Endometrial microvascular endothelial cells (primary cell): Measurements from ENCODE around the gene SSMEM1. TPM values are rescaled to one million over a fixed set of nuclear protein-coding genes. Genes with fewer than 3 reads are reported as not detected.
"Not testable (repeated sequence)": the region's sequence is repeated elsewhere in the genome, so short reads cannot be mapped to it uniquely, and the experiment has no call there.

Experiments used
- in situ Hi-C: cut with HindIII; loops from 2 replicates; pipeline ENCODE4 v1.10.0; 2017; ENCODE audit warnings: low sequenced_read_pairs, low pct_unique_long_range_greater_than_20kb; ENCODE audit errors: inconsistent ontology term
- total RNA-seq: library from RNA; depleted of rRNA; stranded (reverse); fragments of >200 nt; gene quantifications from one replicate; pipeline ENCODE4 v1.2.3, GENCODE V29; 2015; ENCODE audit errors: inconsistent ontology term

Gene SSMEM1
- not detected for total RNA-seq

DNA sequence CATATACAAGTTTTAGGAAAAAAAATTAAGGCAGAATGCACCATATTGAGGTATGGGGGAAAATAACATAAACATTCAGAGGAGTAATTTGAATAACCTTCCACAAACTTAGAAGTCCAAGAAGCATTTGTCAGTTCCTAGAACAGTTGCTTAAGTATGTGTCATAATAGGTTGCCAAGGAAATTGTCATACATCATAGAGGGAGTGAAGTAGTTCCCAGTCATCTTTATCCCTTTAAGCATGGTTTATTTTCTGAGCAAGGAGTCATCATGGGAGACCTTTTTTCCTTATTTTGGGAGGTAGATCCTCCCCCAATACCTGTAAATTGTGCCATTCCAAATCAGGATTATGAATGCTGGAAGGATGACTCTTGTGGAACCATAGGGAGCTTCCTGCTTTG lies at the start of gene SSMEM1:
Gene SSMEM1, plus strand, starts transcription at position 219 of the 400 bp plus-strand sequence. Its CDS starts 51 bp downstream, at position 270.
- in situ Hi-C loops, result no loop called here

DNA sequence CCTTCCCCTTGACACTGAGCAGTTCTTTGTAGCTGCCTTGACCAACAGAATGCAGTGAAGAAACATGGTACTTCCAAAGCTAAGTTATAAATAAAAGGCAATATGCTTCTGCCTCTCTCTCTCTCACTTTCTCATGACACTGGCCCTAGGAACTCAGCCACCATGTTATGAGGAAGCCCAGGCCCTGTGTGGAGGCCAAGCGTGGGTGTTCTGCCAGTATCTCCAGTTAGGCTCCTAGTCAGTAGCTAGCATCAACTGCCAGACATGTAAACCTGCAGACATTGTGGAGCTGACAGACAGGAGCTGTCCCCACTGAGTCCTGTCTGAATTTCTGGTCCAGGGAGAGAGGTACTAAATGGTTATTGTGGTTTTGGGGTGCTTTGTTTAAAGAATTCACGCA lies 47.6 kb upstream of the SSMEM1 start:
- in situ Hi-C loops, result no loop called here

DNA sequence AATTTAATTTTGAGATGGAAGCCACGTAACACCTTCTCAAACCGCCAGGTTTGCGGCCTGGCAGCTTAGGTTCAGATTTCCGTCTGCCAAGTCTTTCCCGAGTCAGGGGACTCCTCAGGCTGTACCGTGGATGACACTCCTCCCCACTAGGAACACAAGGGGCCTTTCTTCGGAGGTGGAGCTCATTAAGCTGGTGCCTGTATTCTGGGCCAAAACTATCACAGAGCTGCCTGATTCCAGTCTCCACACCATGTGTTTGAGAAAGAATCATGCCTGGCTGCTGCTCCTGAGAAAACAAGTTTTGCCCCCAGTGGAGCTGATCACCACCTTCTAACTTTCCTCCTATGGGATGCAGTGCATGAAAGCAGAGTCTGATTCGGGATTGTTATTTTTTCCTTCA lies 47.2 kb upstream of the SSMEM1 start:
- in situ Hi-C loops, result no loop called here

GRCh38 chr7:130162196-130162595 lies 45.5 kb upstream of the SSMEM1 start:
- in situ Hi-C loops, result no loop called here

- in situ Hi-C loops, result no loop called here
Observed at GRCh38 chr7:130174237-130174959, 33.3 kb upstream of the SSMEM1 start.

DNA sequence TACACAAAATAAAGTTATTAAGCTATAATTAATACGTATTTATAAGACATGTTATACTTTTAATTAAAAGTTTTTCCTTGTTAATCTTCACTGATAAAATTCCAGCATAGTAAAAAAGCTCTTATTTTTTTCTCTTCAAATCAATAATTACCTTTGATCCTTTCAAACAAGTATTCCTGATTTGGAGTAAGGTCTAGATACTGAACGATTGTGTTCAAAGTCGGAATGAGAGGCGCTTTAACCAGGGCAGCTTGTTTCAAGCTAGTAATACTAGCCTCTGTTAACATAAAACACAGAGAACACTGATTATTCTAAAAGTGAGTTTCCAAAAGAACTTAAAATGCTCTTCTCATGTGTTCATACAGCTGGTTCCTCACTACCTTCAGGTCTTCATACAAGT lies 29.4 kb upstream of the SSMEM1 start:
- in situ Hi-C loops, result no loop called here

- in situ Hi-C loops, result no loop called here
Observed at GRCh38 chr7:130179631-130180030, 28.0 kb upstream of the SSMEM1 start.

DNA sequence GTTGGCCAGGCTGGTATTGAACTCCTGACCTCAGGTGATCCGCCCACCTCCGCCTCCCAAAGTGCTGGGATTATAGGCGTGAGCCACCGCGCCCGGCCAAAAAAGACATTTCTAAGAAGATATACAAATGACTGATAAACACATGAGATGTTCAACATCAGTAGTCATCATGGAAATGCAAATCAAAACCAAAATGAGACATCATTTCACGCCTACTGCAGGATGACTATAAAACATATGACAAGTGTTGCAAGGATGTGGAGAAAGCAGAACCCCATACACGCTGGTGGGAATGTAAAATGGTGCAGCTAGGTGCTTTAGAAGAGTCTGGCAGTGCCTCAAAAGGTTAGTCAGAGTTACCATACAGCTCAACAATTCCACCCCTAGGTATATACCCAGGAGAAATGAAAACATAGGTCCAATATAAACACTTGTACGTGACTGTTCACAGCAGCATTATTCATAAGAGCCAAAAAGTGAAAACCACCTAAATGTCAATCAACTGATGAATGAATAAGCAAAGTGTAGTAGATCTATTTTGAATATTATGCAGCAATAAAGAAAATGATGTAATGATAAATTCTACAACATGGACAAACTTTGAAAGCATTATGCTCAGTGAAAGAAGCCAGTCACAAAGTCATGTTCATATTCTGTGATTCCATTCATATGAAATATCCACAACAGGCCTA lies 26.9 kb upstream of the SSMEM1 start:
- in situ Hi-C loops, result no loop called here

DNA sequence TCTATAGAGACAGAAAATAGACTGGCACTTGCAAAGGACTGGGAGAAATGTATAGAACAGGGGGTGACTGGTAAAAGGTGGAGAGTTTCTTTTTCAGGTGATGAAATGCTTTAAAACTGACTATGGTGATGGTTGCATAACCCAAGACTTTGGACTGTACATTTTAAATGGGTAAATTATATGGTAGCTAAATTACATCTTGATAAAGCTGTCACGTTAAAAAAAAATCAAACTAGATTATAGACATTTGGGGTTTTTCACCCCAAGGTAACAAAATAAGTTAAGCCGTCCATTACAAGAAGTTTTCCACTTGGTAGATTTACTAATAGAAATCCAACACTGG lies 26.4 kb upstream of the SSMEM1 start:
- in situ Hi-C loops, result no loop called here

DNA sequence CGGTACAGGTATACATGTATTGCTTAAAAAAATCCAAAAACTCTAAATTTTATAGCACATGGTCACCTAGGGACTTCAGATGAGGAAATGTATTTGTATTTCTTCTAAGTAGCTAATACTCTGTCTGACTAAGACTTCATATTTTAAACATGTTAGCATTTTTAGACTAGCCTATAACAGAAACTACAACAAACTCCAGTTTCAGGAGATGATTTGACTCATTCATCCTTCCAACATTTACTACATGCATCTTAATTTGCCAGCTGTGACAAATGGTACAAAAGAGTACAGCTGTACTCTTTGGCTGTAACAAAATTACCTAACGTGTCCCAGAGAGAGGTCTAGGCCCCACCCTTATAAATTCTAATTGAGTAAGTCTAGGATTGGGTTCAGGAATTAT lies 24.7 kb upstream of the SSMEM1 start:
- in situ Hi-C loops, result no loop called here

DNA sequence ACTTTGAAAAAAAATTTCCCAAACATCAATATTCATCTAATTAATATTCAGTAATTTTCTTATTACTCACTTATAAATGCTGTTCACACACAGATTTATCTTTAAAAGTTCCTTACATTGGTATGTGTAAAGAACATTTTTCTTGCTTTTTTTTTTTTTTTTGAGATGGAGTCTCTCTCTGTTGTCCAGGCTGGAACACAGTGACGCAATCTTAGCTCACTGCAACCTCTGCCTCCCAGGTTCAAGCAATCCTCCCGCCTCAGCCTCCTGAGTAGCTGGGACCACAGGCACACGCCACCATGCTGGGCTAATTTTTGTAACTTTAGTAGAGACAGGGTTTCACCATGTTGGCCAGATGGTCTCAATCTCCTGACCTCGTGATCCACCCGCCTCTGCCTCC lies 23.3 kb upstream of the SSMEM1 start:
- in situ Hi-C loops, result not testable (repeated sequence)

DNA sequence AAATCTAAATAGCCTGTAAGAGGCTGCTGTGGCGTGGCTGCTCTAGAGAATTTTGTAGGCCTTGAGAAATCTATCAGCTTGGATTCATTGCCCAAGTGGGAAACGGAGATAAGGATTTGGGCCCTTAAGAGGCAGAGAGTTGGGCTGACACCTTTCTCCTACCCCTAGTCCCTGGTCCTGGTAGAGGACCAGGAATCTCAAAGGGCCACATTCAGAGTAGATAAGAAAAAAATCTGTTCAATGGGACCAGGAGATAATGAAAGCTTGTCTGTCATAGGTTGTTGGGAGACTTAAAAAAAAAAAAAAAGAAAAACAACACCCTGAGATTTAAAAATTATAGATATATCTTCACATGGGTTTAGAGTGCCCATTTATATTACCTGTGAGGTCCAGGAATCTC lies 20.3 kb upstream of the SSMEM1 start:
- in situ Hi-C loops, result no loop called here

- in situ Hi-C loops, result no loop called here
Observed at GRCh38 chr7:130189343-130189742, 18.3 kb upstream of the SSMEM1 start.

DNA sequence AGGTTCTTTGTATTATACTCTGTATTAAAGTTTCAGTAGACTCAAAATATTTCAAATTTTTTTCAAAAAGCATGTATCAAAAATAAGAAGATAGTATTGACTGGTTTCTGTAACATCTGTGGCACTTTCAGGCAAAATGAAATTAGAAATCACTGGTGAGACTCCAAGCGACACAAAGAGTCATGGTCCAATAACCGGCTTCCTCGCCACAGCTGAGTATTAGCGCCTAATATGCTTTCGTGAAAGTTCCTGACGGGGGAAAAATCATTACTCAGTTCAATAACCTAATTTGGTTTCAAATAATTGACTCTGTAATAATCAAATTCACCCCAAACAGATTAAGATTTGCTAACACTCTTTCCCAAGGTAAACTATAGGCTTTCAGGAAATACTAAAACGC lies 15.9 kb upstream of the SSMEM1 start:
- in situ Hi-C loops, result no loop called here

GRCh38 chr7:130195396-130195795 lies 12.3 kb upstream of the SSMEM1 start:
- in situ Hi-C loops, result no loop called here

DNA sequence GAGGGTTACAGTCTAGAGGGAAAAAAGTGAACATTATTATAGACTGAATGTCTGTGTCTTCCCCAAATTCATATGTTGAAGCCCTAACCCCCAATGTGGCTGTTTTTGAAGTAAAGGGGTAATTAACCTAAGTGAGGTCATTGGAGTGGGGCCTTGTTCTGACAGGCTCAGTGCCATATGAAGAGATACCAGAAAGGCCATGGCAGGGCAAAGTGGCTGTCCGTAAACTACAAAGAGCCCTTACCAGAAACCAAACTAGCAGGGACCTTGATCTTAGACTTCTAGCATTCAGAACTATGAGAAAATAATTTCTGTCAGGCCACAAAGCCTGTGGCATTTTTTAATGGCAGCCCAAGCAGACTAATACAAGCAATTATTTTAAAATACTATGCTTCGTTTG lies 11.2 kb upstream of the SSMEM1 start:
- in situ Hi-C loops, result no loop called here

DNA sequence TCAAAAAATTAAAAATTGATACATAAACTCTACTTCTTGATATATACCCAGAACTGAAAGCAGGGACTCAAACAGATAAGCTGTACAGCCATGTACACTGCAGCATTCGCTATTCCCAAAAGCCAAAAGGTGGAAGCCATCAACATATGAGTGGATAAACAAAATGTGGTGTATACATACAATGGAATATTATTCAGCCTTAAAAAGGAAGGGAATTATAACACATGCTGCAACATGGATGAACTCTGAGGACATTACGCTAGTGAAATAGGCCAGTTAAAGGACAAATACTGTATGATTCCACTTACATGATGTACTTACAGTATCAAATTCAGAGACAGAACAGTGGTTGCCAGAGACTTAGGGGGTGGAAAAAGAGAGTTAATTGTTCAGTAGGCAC lies 10.6 kb upstream of the SSMEM1 start:
- in situ Hi-C loops, result no loop called here

DNA sequence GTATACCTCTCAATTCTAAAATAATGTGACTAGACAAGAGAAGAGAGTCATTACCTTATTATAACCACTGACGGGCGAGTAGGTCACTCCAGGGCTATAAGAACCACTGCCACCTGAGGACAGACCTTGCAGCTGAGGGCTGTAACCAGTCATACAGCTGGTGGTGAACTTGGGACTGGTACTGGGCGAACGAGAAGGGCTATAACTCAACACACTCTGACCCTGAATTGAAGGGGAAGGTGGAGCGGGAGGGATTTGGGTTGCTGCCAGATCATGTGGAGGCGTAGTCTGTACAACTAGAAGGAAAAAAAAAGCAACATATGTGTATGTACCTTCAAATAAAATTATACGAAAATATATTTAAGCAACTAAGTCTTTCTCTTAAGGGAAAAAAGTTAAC lies 5.9 kb upstream of the SSMEM1 start:
- in situ Hi-C loops, result no loop called here

GRCh38 chr7:130205084-130205947 lies 2.3 kb upstream of the SSMEM1 start, which contains the start of gene TMEM209:
TSS of gene TMEM209 (minus strand) at chr7:130205406. CDS start at chr7:130205375, 31 bp downstream.
- in situ Hi-C loops, result no loop called here

- in situ Hi-C loops, result no loop called here
Observed at GRCh38 chr7:130207033-130207432, 627 bp upstream of the SSMEM1 start.
